Left cardiac atrium (tissue), 4 donors: ENCODE data around the gene ATG5. TPM values are rescaled to one million over a fixed set of nuclear protein-coding genes. Genes with fewer than 3 reads are reported as not detected.

ENCODE experiments used
- ATAC-seq, 2 donors: fragments of 200-7000 bp; cut with Tn5 transposase; one replicate each; pipeline ENCODE4 v1.9.1; 2020; ENCODE audit warnings: mild to moderate bottlenecking in 2 of 2, moderate library complexity in 2 of 2
- DNase-seq: peaks from one replicate; pipeline ENCODE4 v3.0.0-alpha.2; 2020
- intact Hi-C, 2 donors: fragments of 100-400 bp; cut with DNase I; formaldehyde crosslinking; loops; one replicate each; pipeline versions ENCODE4 v1.14.1 to v1.15.1; 2022 to 2023
- total RNA-seq, 2 donors: library from RNA; stranded (reverse); fragmentation: NEBNext Ultra II Directional; extraction: Animal tissue kit (Norgen Biotek cat#: 25700); gene quantifications; one replicate each; pipeline ENCODE4 v1.2.1, GENCODE V29; 2021
- donor health status: DM: no; HTN: yes; CAD: no.
- donor health status: DM: no; HTN: yes; CAD: no; lungs with severe emphysema.
- donor health status: DM: yes; HTN: yes; CAD: no.
- donor health status: Dilated cardiomyopathy.

The ATG5 gene
- total RNA-seq, 2 donors from 2014 or later, result 17.0 to 20.2 TPM

DNA sequence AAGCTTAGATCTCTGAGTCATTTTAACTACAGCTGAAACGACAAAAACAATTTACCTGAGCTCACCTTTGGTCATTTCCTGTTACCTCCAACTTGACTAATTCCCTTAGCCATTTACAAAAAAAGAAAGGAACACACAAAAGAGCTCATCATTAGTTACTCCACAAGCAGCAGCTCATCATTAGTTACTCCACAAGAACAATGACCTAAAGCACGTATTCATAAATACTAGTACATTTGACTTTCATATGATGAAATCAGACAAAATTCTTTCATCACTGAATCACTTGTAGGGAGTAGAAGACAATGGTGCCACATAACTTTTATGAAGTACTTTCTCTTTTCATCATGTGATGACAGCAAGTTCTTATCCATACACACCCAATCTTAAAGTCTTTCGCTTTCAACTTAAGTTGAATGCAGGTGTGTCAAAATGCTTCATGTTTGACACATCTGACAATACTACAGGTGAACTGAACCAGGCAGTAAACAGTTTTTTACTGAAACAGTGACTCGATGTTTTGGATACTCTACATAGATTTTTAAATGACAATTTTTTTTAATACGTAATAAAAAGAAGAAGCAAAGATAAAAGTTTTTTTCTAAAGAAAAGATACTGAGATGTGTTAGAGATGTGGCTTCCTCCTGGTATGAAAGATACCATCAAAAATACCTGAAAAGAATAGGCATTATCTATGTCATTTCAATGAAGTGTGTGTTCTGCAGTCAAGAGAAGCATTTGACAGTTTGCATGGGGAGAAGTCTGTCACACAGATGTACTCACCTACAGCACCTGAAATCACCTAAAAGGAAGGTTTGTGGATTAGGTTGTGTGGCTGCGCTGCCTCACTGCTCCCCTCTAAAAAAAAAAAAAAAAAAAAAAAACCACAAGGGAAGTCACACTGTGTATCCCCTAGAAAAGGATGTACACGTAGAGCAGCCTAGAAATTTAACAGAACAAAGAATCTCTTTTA is 130.3 kb downstream of the ATG5 start:
- DNase-seq (no peak), ATAC-seq (no peak)
- intact Hi-C loops, result no loop called here

DNA sequence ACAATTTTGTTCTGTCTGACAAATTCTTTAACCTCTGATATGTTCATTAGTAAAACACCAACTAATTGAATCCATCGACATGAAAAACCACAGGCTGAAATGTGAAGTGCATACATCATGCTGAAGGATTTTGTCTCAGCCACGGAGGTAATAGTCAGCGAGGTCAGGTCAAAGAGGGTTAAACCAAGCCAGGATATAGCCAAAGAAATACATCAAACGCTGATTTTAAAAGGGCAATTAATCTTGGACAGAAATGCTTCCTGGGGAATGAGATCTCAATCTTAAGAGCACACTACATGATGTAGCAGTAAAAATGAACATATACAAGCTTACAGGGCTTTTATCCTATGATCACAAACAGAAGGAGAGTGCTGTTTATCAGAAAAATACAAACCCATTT is 132.7 kb downstream of the ATG5 start:
- DNase-seq (no peak), ATAC-seq (no peak)
- intact Hi-C loops, result no loop called here

GRCh38 chr6:106188104-106188794 is 137.3 kb downstream of the ATG5 start:
- intact Hi-C loops, result no loop called here
- no peak for DNase-seq
- no peak for ATAC-seq

DNA sequence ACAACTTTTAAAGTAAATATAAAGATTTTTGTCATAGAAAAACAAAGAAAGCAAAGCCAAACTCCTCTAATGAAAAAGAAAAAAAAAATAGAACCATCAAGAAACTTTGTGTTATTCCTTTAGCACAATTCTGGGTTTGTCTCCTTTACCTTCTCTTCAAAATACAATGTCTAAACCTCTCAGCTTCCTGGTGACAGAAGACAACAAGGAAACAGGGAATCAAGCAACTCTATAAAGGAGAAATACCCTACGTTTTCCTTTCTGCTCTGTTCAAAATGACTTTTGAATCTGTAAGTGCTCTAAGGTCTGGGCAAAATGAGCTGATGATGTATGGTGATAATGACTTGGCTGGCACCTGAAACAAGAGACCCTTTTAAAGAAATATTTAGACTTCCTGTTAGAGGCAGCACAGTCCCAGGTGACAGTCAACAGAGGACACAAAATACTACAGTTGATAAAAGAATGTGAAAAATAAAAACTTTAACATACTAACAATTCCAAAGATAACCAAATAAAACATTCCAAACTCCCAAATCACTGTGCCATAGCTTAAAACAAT is 138.1 kb downstream of the ATG5 start:
- no peak for ATAC-seq
- no peak for DNase-seq
- intact Hi-C loops, result no loop called here

GRCh38 chr6:106186714-106187113 is 138.8 kb downstream of the ATG5 start:
- intact Hi-C loops, result no loop called here

DNA sequence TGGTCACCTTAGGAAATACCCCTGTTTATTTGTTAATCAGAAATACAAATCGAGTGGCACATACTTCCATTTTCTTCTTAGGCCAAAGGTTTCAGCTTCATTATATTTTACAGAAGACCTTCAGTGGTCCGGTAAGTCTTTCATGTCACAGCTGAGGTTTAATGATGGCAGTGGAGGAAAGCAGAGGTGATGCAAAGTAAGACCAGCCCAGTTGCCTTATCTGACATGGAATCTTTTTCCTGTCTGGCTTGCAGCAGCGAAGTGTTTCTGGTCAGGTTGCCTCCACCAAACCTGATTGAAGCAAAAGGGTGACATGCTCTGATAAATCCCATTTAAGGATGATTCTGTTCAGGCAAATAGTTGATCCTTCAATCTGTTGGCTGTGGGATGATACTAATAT is 139.4 kb downstream of the ATG5 start:
- ATAC-seq, result no peak

More at GRCh38 chr6:106186714-106187113, 138.8 kb downstream of the ATG5 start:
- DNase-seq (no peak), ATAC-seq (no peak)

DNA sequence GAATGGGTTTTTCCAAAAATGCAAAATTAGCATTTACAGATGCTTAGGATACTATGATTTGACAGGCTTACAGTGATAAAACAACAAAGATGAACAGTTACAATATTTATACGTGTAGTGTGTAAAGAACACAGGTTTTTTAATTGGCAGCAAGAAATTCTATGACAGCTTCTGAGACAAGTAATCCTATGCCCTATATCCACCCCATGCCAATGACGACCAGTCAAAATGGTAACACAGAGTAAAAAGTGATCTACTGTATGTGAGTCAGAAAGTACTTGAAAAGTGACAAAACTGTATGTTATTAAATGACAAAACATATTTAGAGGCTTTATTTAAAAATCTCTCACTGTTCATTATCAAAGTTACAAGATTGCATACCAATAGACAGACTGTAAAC is 139.9 kb downstream of the ATG5 start:
- intact Hi-C loops, result no loop called here
- DNase-seq (no peak), ATAC-seq (no peak)

More for the DNA sequence above, 139.4 kb downstream of the ATG5 start:
- intact Hi-C loops, result no loop called here
- no peak for DNase-seq

DNA sequence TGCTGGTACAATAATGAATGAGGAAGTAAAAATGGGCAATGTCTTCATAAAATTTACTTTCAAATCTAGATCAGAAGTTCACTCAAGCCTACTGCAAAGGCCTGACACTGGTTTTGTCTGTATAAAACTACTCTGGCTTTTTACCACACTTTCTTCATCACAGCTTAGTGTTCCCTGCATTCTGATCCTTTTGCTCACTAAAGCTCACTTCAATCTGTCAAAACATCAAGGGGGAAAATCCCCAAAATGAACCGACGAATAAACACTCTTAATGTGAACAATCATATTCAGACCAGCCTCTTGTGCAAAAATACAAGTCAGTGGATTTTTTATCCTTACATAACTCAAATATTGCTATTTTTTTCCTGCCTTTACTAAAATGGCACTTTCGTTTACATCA is 140.9 kb downstream of the ATG5 start:
- intact Hi-C loops, result no loop called here
- DNase-seq (no peak), ATAC-seq (no peak)

GRCh38 chr6:106183430-106183829 is 142.1 kb downstream of the ATG5 start:
- ATAC-seq (no peak), DNase-seq (no peak)
- intact Hi-C loops, result no loop called here

DNA sequence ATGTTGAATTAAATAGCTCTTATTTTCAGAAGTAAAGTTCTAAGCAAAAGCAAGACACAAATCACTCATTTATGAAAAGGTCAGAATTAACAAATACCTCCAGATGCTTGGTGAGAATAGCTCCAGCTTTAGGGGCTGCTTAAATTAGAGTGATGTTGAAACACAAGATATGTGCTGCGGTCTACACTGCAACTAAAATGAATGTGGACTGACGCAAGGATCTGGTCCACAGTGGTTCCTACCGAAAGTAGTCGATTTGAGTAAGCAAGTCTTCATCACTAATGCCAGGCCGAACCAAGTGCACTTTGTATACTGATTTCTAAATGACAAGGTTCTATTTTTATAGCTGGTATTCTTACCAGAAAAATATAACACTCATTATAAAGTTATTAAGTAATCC is 143.1 kb downstream of the ATG5 start:
- intact Hi-C loops, result no loop called here
- DNase-seq (no peak), ATAC-seq (no peak)

DNA sequence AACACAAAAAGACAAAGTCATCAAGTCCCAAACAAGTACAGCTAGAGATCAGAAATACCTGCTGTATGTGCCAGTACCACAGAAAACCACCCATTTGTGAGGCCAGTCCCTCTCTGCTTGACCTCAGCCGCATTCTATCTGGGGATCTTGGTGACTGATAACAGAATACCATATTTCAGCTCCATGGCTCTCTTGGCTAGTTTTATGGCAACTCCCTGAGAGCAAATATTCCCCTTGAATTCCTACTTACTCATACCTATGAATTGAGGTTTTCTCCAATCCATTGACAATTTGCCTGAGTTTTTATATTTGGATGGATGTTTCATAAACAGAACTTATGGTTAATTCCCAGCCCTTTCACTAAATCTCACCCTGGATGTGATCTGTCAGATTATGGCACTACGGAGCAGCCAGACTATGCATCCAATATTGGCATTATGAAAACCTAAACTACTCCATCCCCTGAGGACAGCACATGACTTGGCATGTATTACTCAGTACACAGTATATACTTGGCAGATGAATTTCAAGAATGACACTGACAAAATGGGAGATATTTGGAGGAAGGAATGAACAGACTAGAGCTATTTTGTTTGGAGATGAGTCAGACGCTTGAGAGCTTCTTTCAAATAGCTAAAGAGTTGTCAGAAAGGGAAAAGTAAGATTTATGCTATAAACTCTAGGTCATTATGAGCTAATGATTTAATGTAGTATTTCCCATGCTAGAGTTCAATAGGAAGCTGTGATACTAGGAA is 143.7 kb downstream of the ATG5 start:
- no peak for DNase-seq
- intact Hi-C loops, result no loop called here
- ATAC-seq, result no peak

GRCh38 chr6:106180208-106180607 is 145.4 kb downstream of the ATG5 start:
- intact Hi-C loops, result no loop called here
- no peak for DNase-seq

GRCh38 chr6:106178900-106179299 is 146.7 kb downstream of the ATG5 start:
- intact Hi-C loops, result no loop called here
- DNase-seq (no peak), ATAC-seq (no peak)

More at GRCh38 chr6:106180208-106180607, 145.4 kb downstream of the ATG5 start:
- no peak for ATAC-seq

DNA sequence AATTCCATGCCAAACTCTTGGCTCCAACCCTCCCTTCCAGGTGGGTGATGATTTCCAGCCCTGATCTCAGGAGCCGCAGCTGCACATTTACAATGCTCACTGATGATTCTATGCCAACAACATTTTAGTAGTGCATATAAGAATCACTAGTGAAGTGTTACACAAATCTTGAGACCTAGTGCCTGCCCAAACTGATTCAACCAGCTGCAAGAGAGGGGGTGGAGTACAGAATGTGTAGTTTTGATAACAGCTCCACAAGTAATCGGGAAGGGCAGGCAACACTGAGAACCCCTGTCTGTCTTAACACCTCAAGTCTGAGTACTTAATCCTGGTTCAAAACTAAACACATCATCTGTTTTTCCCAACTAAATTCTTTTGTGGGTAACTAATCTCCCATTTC is 147.8 kb downstream of the ATG5 start:
- intact Hi-C loops, result no loop called here

GRCh38 chr6:106173124-106173879 is 152.3 kb downstream of the ATG5 start:
- ATAC-seq, result no peak
- intact Hi-C loops, result no loop called here
- DNase-seq, result no peak

More for the DNA sequence above, 147.8 kb downstream of the ATG5 start:
- no peak for DNase-seq
- no peak for ATAC-seq

DNA sequence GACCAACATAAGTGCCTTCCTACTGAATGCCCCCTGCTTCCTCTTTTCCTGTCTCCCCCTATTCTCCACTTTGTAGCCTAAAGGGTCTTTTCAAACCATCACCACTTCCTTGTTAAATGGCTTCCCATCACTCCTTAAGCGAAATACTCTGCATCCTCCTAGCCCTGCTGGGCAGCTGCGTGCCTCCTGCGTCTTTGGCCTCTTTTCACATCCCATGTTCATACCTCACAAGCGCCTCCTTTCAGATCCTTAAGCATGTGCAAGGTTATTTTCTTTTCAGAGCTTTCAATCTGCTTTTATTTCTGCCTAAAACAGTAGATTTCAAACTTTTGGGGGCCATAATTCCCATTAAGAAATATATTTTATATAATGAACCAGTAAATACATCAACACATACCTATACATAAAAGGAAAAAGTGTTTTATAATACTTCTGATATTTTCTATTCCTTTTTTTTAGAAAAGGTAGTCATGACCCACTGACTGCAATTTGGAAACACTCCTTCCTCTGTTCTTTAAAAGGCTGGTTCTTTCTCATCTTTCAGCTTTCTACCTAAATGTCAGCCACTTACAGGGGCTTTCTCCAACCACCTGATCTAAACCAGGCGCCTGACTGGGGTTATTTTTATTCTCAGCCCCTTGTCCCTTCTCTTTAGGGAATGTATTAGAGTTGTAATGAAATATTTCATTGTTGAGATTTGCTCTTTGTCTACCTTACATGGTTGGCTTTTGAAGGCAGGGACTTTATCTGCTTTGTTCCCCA is 155.3 kb downstream of the ATG5 start:
- ATAC-seq, result no peak
- DNase-seq, result no peak
- intact Hi-C loops, result no loop called here

GRCh38 chr6:106169517-106169916 is 156.0 kb downstream of the ATG5 start:
- DNase-seq (no peak), ATAC-seq (no peak)

More at GRCh38 chr6:106169517-106169916, 156.0 kb downstream of the ATG5 start:
- intact Hi-C loops, result no loop called here
